GM19025 (cell line): Measurements from ENCODE around the gene ITPKB.
A peak's percentile ranks its signal among the peaks of the same experiment; 100 is the strongest.
"Not testable (repeated sequence)": the region's sequence is repeated elsewhere in the genome, so short reads cannot be mapped to it uniquely, and the experiment has no call there.

Source experiments
- ATAC-seq: cut with Tn5 transposase; IDR thresholded peaks from one replicate; pipeline ENCODE4 v1.9.1; 2021; ENCODE audit warnings: mild to moderate bottlenecking, low read depth, moderate library complexity; ENCODE audit not compliant: unreplicated experiment

Gene ITPKB

GRCh38 chr1:226629896-226630550 lies 109.1 kb downstream of the ITPKB start:
- no peak for ATAC-seq

GRCh38 chr1:226629210-226629895 lies 109.7 kb downstream of the ITPKB start:
- no peak for ATAC-seq

GRCh38 chr1:226628612-226629155 lies 110.4 kb downstream of the ITPKB start:
- no peak for ATAC-seq

- no peak for ATAC-seq
Observed at GRCh38 chr1:226627924-226628611, 111.0 kb downstream of the ITPKB start.

DNA sequence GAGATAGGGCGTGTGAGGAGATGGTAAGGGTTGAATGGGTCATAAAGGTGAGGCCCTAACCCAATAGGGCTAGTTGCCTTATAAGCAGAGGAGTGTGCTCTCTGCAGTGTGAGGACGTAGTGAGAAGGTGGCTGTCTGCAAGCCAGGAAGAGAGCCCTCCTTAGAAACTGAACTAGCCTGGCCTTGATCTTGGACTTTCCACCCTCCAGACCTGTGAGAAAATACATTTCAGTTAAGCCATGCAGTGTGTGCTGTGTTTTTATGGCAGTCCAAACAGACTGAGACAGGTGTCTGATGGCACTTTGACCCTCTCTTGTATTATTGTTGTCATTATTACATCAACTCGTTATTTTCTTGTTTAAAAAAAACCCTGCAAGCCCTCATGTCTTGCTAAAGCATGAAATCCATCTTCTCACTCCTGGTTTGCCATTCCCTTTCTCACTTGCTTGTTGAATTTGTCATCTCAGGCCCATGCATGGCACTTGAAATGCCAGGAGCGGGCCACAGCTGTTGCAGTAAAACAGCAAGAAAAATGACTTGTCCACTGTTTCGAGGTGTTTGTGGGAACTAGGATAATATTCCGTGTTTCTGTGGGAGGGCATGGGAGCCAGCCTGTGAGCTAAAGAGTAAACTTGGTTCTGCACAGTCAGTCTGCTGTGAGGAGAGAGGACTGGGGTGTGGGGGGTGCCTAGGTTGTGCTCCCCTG lies 111.9 kb downstream of the ITPKB start:
- ATAC-seq: no peak

GRCh38 chr1:226626577-226626956 lies 112.5 kb downstream of the ITPKB start:
- peak; percentile 63 for ATAC-seq

DNA sequence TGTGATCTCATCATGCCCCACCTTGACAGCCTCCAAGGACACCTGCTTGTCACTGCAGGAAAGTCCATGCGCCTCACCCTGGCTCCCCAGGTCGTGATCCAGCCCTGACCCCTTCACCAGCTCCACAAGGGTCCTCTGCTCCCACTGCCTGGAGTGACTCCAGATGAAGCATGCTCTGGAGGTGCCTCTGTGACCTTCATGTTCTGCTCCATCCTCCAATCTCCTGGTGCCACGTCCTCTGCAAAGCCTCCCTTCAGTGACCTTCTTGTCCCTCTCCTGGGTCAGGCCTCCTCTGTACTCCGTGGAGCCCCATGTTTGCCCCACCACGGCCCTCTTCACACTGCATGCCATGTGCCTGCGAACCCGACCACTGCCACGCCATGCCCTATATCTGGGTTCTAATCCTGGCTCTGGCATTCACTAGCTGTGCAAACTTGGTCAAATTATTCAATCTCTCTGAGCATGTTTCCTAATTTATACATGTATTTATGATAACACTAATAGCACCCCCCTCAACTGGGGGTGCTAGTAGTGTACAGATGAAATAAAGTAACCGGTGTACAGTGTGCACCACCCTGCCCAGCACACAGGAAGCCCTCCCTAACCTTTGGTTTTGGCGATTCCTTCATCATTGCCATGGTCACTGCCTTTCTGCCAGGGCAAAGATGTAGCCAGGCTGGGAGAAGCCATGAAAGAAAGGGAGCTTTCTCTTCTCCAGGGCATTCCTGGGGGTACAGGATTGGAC lies 113.1 kb downstream of the ITPKB start:
- no peak for ATAC-seq

DNA sequence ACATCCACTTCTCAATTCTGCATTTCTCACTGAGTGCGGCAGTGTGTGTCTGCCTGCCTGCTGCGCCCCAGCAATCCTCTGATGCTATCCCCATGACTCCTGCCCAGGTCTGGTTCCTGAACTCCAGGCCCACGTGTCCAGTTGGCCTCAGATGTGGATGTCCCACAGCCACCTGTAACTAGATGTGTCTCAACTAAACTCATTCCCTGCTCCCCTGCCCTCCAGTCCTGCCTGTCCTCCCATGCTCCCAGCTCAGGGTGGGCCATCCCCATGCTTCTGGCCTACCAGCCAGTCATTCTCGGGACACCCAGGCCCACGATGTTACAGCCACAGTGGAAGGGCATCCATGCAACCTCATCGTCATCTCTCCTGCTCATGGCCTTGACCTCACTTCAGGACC lies 113.8 kb downstream of the ITPKB start:
- ATAC-seq: no peak

DNA sequence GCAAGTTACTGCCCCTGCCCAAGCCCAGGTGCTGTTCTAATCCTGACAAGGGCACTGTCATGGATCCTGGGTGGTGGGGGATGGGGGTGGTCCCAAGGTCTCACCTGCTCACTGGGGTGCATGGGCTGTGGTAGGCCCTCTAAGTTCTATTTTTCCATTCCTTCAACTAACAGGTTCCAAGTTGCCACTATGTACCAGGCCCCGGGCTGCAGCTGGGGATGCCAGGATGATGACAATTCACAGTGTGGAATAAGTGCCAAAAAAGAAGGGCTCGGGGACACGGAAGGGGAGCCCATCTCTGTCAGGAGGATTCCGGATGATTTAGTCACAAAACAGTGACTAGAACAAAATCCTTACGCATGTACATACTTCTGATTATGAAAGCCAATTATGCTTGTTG lies 114.6 kb downstream of the ITPKB start:
- ATAC-seq: no peak

DNA sequence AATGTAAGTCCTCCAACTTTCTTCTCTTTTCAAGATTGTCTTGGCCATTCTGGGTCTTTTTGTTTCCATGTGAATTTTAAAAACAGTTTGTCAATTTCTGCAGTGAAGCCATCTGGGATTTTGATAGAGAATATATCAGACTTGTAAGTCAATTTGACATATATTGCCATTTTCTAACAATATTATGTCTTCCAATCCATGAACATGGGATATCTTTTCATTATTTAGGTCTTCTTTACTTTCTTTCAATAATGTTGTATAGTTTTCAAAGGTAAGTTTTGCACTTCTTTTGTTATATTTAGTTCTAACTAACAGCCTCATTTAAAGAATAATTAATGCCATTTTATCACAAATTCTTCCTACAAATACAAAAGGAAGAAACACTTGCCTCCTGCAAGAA lies 117.1 kb downstream of the ITPKB start:
- ATAC-seq: no peak

DNA sequence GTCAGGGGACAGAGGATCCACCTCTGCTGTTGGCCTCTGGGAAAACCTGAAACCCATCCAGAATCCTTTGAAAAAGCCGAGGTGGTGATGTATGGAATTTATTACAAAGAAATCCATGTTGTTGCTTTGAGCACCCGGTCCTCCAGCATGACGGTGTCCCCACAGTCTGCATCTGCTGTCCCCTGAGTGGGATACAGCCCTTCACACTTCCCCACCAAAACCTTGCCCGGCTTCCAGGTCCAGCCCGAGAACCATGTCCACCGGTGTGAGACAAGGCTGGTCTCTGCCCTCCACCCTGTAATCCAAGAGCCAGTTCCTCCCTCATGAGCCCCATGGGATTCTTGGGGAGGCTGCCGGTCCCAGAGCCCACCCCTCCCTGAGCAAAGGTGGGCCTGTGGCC lies 120.1 kb downstream of the ITPKB start:
- no peak for ATAC-seq

- ATAC-seq: no peak
Observed at GRCh38 chr1:226618380-226618779, 120.7 kb downstream of the ITPKB start.

DNA sequence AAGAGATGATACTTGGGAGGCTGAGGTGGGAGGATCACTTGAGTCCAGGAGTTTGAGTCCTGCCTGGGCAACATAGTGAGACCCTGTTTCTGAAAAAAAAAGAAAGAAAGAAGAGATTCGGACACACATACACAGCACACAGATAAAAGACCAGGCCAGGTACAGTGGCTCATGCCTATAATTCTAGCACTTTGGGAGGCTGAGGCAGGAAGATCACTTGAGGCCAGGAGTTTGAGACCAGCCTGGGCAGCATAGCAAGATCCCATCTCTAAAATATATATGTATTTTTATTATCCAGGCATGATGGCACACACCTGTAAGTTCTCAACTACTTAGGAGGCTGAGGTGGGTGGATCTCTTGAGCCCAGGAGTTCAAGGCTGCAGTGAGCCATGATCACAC lies 121.4 kb downstream of the ITPKB start:
- not testable (repeated sequence) for ATAC-seq

- ATAC-seq: no peak
Observed at GRCh38 chr1:226617109-226617508, 122.0 kb downstream of the ITPKB start.

GRCh38 chr1:226616636-226617035 lies 122.4 kb downstream of the ITPKB start:
- no peak for ATAC-seq

- ATAC-seq: no peak
Observed at GRCh38 chr1:226615876-226616275, 123.2 kb downstream of the ITPKB start.

GRCh38 chr1:226611980-226612379 lies 127.1 kb downstream of the ITPKB start:
- ATAC-seq: not testable (repeated sequence)

- ATAC-seq: no peak
Observed at GRCh38 chr1:226611301-226611700, 127.8 kb downstream of the ITPKB start.

- no peak for ATAC-seq
Observed at GRCh38 chr1:226610671-226611070, 128.4 kb downstream of the ITPKB start.

GRCh38 chr1:226609836-226610455 lies 129.1 kb downstream of the ITPKB start:
- ATAC-seq: no peak
